Mesenchymal stem cell (in vitro differentiated cells and primary cell): Measurements from ENCODE around the gene AOPEP.

Experiments used
- DNase-seq: peaks from one replicate; pipeline ENCODE4 v3.0.0-alpha.2; 2013
- H2AFZ ChIP-seq: one replicate; pipeline ENCODE4 v1.6.1; 2013; ENCODE audit warnings: low read depth, mild to moderate bottlenecking, control low read depth, inconsistent platforms, low read length, moderate library complexity
- H2AK5ac ChIP-seq: 2 replicates; pipeline ENCODE4 v1.6.1; 2013; ENCODE audit warnings: low read length, moderate library complexity, mild to moderate bottlenecking, inconsistent platforms; ENCODE audit not compliant: severe bottlenecking
- H2BK120ac ChIP-seq: one replicate; pipeline ENCODE4 v1.6.1; 2013; ENCODE audit warnings: low read depth, mild to moderate bottlenecking, inconsistent platforms, low read length, moderate library complexity
- H2BK12ac ChIP-seq, 2 experiments: one replicate each; pipeline ENCODE4 v1.6.1; 2013; ENCODE audit warnings: inconsistent platforms in 2 of 2, low read length in 2 of 2, mild to moderate bottlenecking in 2 of 2, moderate library complexity in 2 of 2, control low read depth in 1 of 2
- H2BK15ac ChIP-seq: one replicate; pipeline ENCODE4 v1.6.1; 2013; ENCODE audit warnings: mild to moderate bottlenecking, low read depth, inconsistent platforms; ENCODE audit not compliant: poor library complexity, severe bottlenecking
- H2BK5ac ChIP-seq: 2 replicates; pipeline ENCODE4 v1.6.1; 2013; ENCODE audit warnings: low read depth, mild to moderate bottlenecking, low read length, control low read depth, inconsistent platforms; ENCODE audit not compliant: poor library complexity, severe bottlenecking
- H3K14ac ChIP-seq, 2 experiments: one replicate each; pipeline ENCODE4 v1.6.1; 2013; ENCODE audit warnings: inconsistent platforms in 2 of 2, low read length in 2 of 2, control low read depth in 1 of 2, mild to moderate bottlenecking in 1 of 2, moderate library complexity in 1 of 2
- H3K18ac ChIP-seq, 2 experiments: one replicate each; pipeline ENCODE4 v1.6.1; 2013; ENCODE audit warnings: inconsistent platforms in 2 of 2, low read length in 2 of 2, control low read depth in 1 of 2, low read depth in 1 of 2, mild to moderate bottlenecking in 1 of 2
- H3K23ac ChIP-seq, 2 experiments: one replicate each; pipeline ENCODE4 v1.6.1; 2013; ENCODE audit warnings: inconsistent platforms in 2 of 2, low read length in 2 of 2, mild to moderate bottlenecking in 2 of 2, moderate library complexity in 2 of 2, control low read depth in 1 of 2
- H3K27ac ChIP-seq: 2 replicates; pipeline ENCODE4 v1.5.1; 2013; ENCODE audit warnings: mild to moderate bottlenecking, moderate library complexity, low read length, control low read depth, inconsistent platforms; ENCODE audit not compliant: poor library complexity, severe bottlenecking
- H3K27me3 ChIP-seq, 2 experiments: 2 replicates each; pipeline versions ENCODE4 v1.6.1 to v1.7.0; 2013; ENCODE audit warnings: low read length in 2 of 2, mild to moderate bottlenecking in 2 of 2, moderate library complexity in 2 of 2, control low read depth in 1 of 2, inconsistent platforms in 1 of 2; ENCODE audit not compliant: control insufficient read depth in 1 of 2, insufficient read depth in 1 of 2
- H3K36me3 ChIP-seq, 2 experiments: 2 replicates each; pipeline versions ENCODE4 v1.6.1 to v1.7.0; 2013; ENCODE audit warnings: low read length in 2 of 2, control low read depth in 1 of 2, inconsistent platforms in 1 of 2, low read depth in 1 of 2, mild to moderate bottlenecking in 1 of 2; ENCODE audit not compliant: insufficient read depth in 2 of 2, control insufficient read depth in 1 of 2
- H3K4ac ChIP-seq, 2 experiments: one replicate each; pipeline ENCODE4 v1.6.1; 2013; ENCODE audit warnings: inconsistent platforms in 2 of 2, low read length in 2 of 2, mild to moderate bottlenecking in 2 of 2, moderate library complexity in 2 of 2, control low read depth in 1 of 2, low read depth in 1 of 2
- H3K4me1 ChIP-seq: 2 replicates; pipeline ENCODE4 v1.6.1; 2013; ENCODE audit warnings: low read depth, low read length, control low read depth; ENCODE audit not compliant: control insufficient read depth, insufficient read depth
- H3K4me2 ChIP-seq: 2 replicates; pipeline ENCODE4 v1.6.1; 2013; ENCODE audit warnings: low read length, mild to moderate bottlenecking, inconsistent platforms; ENCODE audit not compliant: poor library complexity, severe bottlenecking
- H3K4me3 ChIP-seq, 2 experiments: 2 replicates each; pipeline versions ENCODE4 v1.5.1 to v1.7.0; 2013; ENCODE audit warnings: low read length in 2 of 2, mild to moderate bottlenecking in 2 of 2, control low read depth in 1 of 2, low read depth in 1 of 2; ENCODE audit not compliant: insufficient read depth in 1 of 2
- H3K79me1 ChIP-seq: replicated peaks from 2 replicates; pipeline ENCODE4 v1.6.1; 2013; ENCODE audit warnings: mild to moderate bottlenecking, control low read depth, low read length, inconsistent platforms; ENCODE audit not compliant: poor library complexity, severe bottlenecking
- H3K9ac ChIP-seq: 2 replicates; pipeline ENCODE4 v1.7.0; 2013; ENCODE audit warnings: mild to moderate bottlenecking, low read length, moderate library complexity
- H3K9me3 ChIP-seq: 2 replicates; pipeline ENCODE4 v1.7.0; 2013; ENCODE audit warnings: mild to moderate bottlenecking, low read length; ENCODE audit not compliant: control insufficient read depth
- H4K8ac ChIP-seq: one replicate; pipeline ENCODE4 v1.6.1; 2013; ENCODE audit warnings: inconsistent platforms, mild to moderate bottlenecking, low read length, moderate library complexity
- H4K91ac ChIP-seq: one replicate; pipeline ENCODE4 v1.6.1; 2013; ENCODE audit warnings: mild to moderate bottlenecking, low read length, inconsistent platforms
- WGBS: methylation state at CpG from one replicate; pipeline ENCODE4 v1.1.7; 2013; ENCODE audit warnings: mixed read lengths; 5-methylcytosine and 5-hydroxymethylcytosine counted together

Gene AOPEP

DNA sequence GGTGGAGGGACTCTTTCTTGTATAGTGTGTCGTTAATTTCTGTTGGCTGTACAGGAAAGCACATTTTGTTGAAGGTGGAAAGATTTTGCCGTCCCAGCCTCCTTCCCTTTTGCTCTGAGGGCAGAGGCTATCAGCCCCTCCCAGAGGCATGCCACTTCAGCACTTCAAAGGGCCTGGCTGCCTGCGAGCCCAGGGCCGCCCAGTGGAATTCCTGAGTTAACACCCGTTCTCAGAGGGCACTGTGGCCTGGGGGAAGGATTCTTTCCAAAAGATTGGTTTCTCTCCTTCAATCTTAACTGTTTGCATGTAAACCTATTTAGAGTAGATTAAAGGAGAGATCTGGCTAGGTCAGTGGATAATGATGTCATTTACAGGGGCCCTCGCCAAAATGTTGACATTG lies 352.4 kb downstream of the AOPEP start:
- Histone ChIP-seq H3K27me3 (no peaks in the 10 kb centered on the region), H2AK5ac (no peak overlapping the region), H3K4me2 (no peak overlapping the region), H2BK120ac (no peak overlapping the region), H3K23ac (no peak overlapping the region), H2BK12ac (no peak overlapping the region), H3K4ac (no peak overlapping the region), H4K8ac (no peak overlapping the region), H3K36me3 (peaks cover 58 to 79% of the 10 kb centered on the region in 2 experiments), H2BK15ac (no peak overlapping the region), H3K14ac (no peak overlapping the region), H2BK5ac (no peak overlapping the region), H3K4me3 (no peak overlapping the region), H3K9ac (no peak overlapping the region), H2AFZ (no peak overlapping the region), H3K4me1 (peaks cover 19% of the 10 kb centered on the region), H4K91ac (no peak overlapping the region), H3K9me3 (no peaks in the 10 kb centered on the region), H3K79me1 (peaks cover 32% of the 10 kb centered on the region), H3K18ac (no peak overlapping the region), H3K27ac (no peak overlapping the region)
- 73% methylated on average over 4 of the region's 6 CpGs for WGBS
- no peak for DNase-seq

DNA sequence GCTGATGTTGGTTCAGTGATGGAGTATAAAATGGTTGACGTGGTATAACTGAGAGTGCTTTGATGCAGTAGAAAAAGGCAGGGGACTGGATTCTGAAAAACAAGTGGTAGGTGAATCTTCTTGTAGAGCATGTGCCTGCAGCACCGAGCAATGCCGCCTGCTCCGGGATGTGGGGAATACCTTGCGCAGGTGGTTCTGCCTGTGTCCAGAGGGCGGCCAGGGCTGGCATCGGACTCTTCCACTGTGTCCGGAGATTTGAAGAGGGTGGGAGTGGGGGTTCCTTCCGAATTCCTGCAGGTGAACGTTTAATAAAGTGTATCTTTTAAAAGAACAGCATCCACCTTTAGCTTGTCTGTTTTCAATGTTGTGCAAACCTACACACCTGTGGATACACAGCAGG lies 353.0 kb downstream of the AOPEP start:
- Histone ChIP-seq H3K4me2 (no peak overlapping the region), H2AFZ (no peak overlapping the region), H3K18ac (no peak overlapping the region), H3K27me3 (no peaks in the 10 kb centered on the region), H3K79me1 (peaks cover 35% of the 10 kb centered on the region), H2BK120ac (no peak overlapping the region), H3K36me3 (peaks cover 58 to 78% of the 10 kb centered on the region in 2 experiments), H2BK5ac (no peak overlapping the region), H4K91ac (no peak overlapping the region), H2BK15ac (no peak overlapping the region), H3K14ac (no peak overlapping the region), H2BK12ac (no peak overlapping the region), H2AK5ac (no peak overlapping the region), H3K4ac (no peak overlapping the region), H3K9me3 (no peaks in the 10 kb centered on the region), H3K23ac (no peak overlapping the region), H3K27ac (no peak overlapping the region), H3K4me3 (no peak overlapping the region), H3K9ac (no peak overlapping the region), H4K8ac (no peak overlapping the region), H3K4me1 (peaks cover 19% of the 10 kb centered on the region)
- WGBS, result 94% methylated on average over 10 of the region's 10 CpGs
- no peak for DNase-seq

GRCh38 chr9:95080961-95081647 lies 354.6 kb downstream of the AOPEP start:
- DNase-seq, result no peak
- WGBS, result 97% methylated on average over 20 of the region's 20 CpGs
- Histone ChIP-seq H4K8ac (no peak overlapping the region), H3K79me1 (peaks cover 37% of the 10 kb centered on the region), H3K9me3 (no peaks in the 10 kb centered on the region), H2AK5ac (no peak overlapping the region), H2BK12ac (no peak overlapping the region), H3K9ac (no peak overlapping the region), H2BK120ac (no peak overlapping the region), H3K14ac (no peak overlapping the region), H3K27me3 (no peaks in the 10 kb centered on the region), H3K36me3 (peaks cover 64 to 82% of the 10 kb centered on the region in 2 experiments), H3K27ac (no peak overlapping the region), H3K23ac (no peak overlapping the region), H3K4me2 (no peak overlapping the region), H4K91ac (no peak overlapping the region), H3K4me1 (peaks cover 16% of the 10 kb centered on the region), H3K4me3 (no peak overlapping the region), H3K4ac (no peak overlapping the region), H2BK15ac (no peak overlapping the region), H3K18ac (no peak overlapping the region), H2AFZ (no peak overlapping the region), H2BK5ac (no peak overlapping the region)

DNA sequence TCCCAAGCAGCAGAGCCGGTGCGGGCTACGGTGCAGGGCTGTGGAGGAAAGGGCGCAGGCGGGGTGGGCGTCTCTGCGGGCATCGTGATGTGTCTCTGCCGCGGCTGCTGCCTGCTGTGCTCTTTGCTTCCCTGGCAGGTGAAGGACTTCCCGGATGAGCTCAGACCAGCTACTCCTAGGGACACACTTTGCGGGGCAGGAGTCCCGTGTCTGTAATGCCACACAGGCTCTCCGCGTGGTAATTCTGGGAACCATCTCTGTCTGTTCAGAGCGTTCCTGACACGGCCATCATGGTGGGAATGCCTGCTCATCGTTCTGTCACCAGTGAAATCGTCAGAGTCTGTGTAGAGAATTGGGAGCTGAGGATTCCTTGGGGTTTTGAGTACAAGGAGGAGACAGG lies 355.5 kb downstream of the AOPEP start:
- Histone ChIP-seq H3K4me2 (no peak overlapping the region), H2AFZ (no peak overlapping the region), H3K18ac (no peak overlapping the region), H3K4ac (no peak overlapping the region), H3K14ac (no peak overlapping the region), H2BK12ac (no peak overlapping the region), H2BK15ac (no peak overlapping the region), H2AK5ac (no peak overlapping the region), H3K36me3 (peaks cover 73 to 84% of the 10 kb centered on the region in 2 experiments), H3K23ac (no peak overlapping the region), H4K8ac (no peak overlapping the region), H2BK5ac (no peak overlapping the region), H3K79me1 (peaks cover 40% of the 10 kb centered on the region), H4K91ac (no peak overlapping the region), H3K27ac (no peak overlapping the region), H3K9ac (no peak overlapping the region), H3K4me3 (no peak overlapping the region), H3K27me3 (no peaks in the 10 kb centered on the region), H3K4me1 (peaks cover 14% of the 10 kb centered on the region), H2BK120ac (no peak overlapping the region), H3K9me3 (no peaks in the 10 kb centered on the region)
- WGBS, result 96% methylated on average over 19 of the region's 19 CpGs
- DNase-seq, result no peak
